ENCODE data around the gene TMEM176B.
"Not testable (repeated sequence)": the region's sequence is repeated elsewhere in the genome, so short reads cannot be mapped to it uniquely, and the experiment has no call there.

Gene TMEM176B

GRCh38 chr7:150820578-150821198, 20.5 kb upstream of the TMEM176B start:
- DNase-seq = no peak

- DNase-seq = no peak
Measured at GRCh38 chr7:150820148-150820547, 20.0 kb upstream of the TMEM176B start.

GRCh38 chr7:150818971-150819370, 18.8 kb upstream of the TMEM176B start:
- no peak for DNase-seq

- DNase-seq = no peak
Measured at GRCh38 chr7:150814328-150815001, 14.3 kb upstream of the TMEM176B start.

GRCh38 chr7:150807616-150808438, 7.7 kb upstream of the TMEM176B start:
- DNase-seq = not testable (repeated sequence)

- DNase-seq = no peak
Measured at GRCh38 chr7:150806863-150807262, 6.7 kb upstream of the TMEM176B start.

- no peak for DNase-seq
Measured at GRCh38 chr7:150806454-150806853, 6.3 kb upstream of the TMEM176B start.

- no peak for DNase-seq
Measured at GRCh38 chr7:150805864-150806263, 5.7 kb upstream of the TMEM176B start.

- no peak for DNase-seq
Measured at GRCh38 chr7:150804802-150805201, 4.6 kb upstream of the TMEM176B start.

GRCh38 chr7:150803161-150803860, 3.1 kb upstream of the TMEM176B start:
- DNase-seq = no peak

GRCh38 chr7:150801946-150802771, 2.0 kb upstream of the TMEM176B start:
- DNase-seq = no peak

- DNase-seq = no peak
Measured at GRCh38 chr7:150801242-150801945, 1.2 kb upstream of the TMEM176B start.

- no peak for DNase-seq
Measured at GRCh38 chr7:150800581-150801241, 547 bp upstream of the TMEM176B start, which contains the start of gene TMEM176A. Gene TMEM176A (plus strand): TSS chr7:150800769. CDS start chr7:150801551, 782 bp downstream.

- no peak for DNase-seq
Measured at GRCh38 chr7:150799156-150799555, 1.0 kb downstream of the TMEM176B start.

GRCh38 chr7:150797661-150798060, 2.5 kb downstream of the TMEM176B start:
- no peak for DNase-seq

GRCh38 chr7:150793569-150794238, 6.5 kb downstream of the TMEM176B start:
- DNase-seq = no peak

- no peak for DNase-seq
Measured at GRCh38 chr7:150791746-150792452, 8.3 kb downstream of the TMEM176B start.

GRCh38 chr7:150791304-150791703, 8.9 kb downstream of the TMEM176B start:
- no peak for DNase-seq

GRCh38 chr7:150790416-150791075, 9.6 kb downstream of the TMEM176B start:
- DNase-seq = no peak

Data from inflammatory macrophage treated with lipopolysaccharide for 4 hours (primary cell).